Measurements from ENCODE around the gene CPLX1. TPM values are rescaled to one million over a fixed set of nuclear protein-coding genes. Genes with fewer than 3 reads are reported as not detected.
A peak's percentile ranks its signal among the peaks of the same experiment; 100 is the strongest.

The CPLX1 gene
- total RNA-seq, result under 1 TPM in 1 of 2 experiments, not detected in 1; 0.16 TPM

DNA sequence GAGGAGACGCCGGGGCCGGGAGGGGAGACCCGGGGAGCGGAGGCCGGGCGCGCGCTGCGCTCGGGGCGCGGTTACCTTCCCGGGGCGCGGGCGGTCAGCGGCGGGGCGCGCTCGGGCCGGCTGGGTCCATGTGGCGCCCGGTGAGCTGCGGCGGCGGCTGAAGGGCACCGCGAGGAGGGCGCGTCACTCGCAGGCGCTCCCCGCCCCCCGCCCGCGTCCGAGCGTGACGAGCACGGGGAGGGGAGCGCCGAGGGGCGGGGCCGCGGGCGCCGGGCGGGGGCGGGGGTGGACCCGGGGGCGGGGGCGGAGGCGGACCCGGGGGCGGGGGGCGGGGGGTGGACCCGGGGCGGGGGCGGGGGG lies at the start of gene CPLX1:
Gene CPLX1 (minus strand): TSS at position 159 of the 360 bp plus-strand sequence. CDS start 1,607 bp downstream, outside the sequence.
- H3K27ac Mint-ChIP-seq, result no peak within 1 kb of the TSS

DNA sequence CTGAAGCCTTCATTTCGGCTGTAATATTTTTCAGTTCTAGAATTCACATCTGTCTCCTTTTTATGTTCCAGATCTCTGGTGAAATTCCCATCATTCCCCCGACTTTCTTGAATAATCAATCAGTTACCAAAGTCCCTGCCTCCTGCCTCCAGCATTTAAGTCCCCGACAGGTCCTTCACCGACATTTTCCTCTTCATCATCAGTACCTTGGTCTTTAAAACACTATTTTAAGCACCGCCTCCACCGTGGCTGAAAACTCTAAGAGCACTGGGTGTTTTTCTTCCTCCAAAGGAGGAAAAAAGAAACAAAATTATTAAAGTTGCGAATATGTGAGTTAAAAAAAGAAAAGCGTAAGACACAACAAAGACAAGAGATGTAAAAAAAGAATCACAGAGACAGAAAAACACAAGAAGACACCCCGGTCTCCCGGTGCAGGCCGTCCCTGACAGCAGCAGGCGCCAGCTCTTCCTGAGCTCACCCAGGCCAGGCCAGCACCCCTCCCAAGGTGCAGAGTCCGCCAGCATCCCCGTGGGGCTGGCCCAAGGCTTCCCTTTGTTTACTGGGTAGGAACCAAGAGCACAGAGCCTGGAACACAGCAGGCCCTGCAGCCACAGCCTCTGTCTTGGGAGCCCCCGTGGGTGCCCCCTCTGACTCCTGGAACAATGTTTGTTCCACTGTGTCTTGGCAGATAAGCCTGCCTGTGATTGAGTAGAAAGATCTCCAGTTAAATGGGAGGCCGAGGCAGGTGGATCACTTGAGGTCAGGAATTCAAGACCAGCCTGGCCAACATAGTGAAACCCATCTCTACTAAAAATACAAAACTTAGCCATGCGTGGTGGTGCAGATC lies 49.3 kb upstream of the CPLX1 start:
- Mint-ChIP-seq H3K36me3 (peaks cover 18% of the 10 kb centered on the region), H3K4me3 (no peak overlapping the region), H3K27ac (no peak overlapping the region), H3K9me3 (no peaks in the 10 kb centered on the region), H3K27me3 (no peaks in the 10 kb centered on the region), H3K4me1 (peaks cover 16% of the 10 kb centered on the region)
- no peak for DNase-seq

More for the DNA sequence above, at the start of gene CPLX1:
- DNase-seq, result peak; percentile 34
- Mint-ChIP-seq H3K36me3 (no peaks in the 10 kb centered on the region), H3K9me3 (no peaks in the 10 kb centered on the region), H3K4me3 (no peak within 1 kb of the TSS), H3K4me1 (no peaks in the 10 kb centered on the region), H3K27me3 (peaks cover 65% of the 10 kb centered on the region)

DNA sequence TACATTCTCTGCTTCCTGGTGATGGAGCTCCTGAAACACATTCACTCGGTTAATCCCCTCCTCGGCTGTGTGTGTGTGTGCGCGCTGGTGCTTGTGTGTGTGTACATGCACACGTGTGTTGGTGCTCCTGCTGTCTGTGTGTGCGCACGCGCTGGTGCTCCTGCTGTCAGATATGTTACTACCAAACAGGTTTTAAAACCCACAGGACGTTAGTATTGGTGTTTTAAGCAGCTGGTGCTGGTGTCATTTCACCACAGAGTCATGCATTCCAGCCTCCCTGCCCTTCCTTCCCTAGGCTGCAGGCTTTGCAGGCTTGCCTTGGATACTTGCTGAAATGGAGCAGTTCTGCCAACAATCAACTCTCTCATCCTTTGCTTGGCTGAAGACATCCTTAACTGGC lies 48.1 kb upstream of the CPLX1 start:
- Mint-ChIP-seq H3K36me3 (peaks cover 24% of the 10 kb centered on the region), H3K4me3 (no peak overlapping the region), H3K27me3 (no peaks in the 10 kb centered on the region), H3K9me3 (no peaks in the 10 kb centered on the region), H3K4me1 (peaks cover 6% of the 10 kb centered on the region), H3K27ac (no peak overlapping the region)
- no peak for DNase-seq

DNA sequence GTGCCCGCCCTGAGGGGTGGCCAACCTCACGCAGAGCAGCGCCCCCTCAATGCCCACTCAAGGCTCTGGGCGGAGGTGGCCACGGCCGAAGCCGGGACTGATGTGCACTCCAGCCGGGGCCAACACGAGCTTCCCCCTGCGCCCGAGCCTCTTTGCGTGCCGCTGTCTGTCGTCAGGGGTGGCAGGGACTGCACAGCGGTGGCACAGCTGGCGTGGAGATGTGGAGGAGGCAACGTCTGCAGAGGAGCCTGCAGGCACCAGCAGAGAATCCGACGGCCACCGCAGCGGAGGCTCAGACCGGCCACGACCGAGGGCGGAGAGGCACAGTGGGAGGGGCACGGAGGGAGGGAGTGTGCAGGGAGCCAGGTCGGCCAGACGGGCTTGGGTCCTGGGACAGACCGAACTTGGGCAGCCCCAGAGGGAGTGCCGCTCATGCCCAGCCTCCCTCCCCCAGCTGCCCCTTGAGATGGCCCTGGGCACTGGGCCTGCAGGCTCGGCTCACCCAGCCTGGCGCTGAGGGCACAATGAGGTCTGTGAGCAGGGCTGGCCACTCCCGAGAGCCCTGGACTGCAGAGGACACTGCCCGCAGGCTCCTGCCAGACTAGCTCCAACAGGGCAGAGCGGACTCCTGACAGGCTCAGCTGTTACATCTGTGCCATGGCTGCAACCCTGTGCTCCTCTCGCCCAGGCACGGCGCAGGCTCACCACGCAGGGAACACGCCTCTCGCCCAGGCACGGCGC lies 46.5 kb upstream of the CPLX1 start:
- no peaks in the 10 kb centered on the region for H3K4me1 Mint-ChIP-seq
- no peaks in the 10 kb centered on the region for H3K9me3 Mint-ChIP-seq
- no peak for DNase-seq
- no peaks in the 10 kb centered on the region for H3K27me3 Mint-ChIP-seq
- no peak overlapping the region for H3K4me3 Mint-ChIP-seq
- H3K27ac Mint-ChIP-seq, result peak overlapping the region; percentile 42
- peaks cover 20% of the 10 kb centered on the region for H3K36me3 Mint-ChIP-seq

DNA sequence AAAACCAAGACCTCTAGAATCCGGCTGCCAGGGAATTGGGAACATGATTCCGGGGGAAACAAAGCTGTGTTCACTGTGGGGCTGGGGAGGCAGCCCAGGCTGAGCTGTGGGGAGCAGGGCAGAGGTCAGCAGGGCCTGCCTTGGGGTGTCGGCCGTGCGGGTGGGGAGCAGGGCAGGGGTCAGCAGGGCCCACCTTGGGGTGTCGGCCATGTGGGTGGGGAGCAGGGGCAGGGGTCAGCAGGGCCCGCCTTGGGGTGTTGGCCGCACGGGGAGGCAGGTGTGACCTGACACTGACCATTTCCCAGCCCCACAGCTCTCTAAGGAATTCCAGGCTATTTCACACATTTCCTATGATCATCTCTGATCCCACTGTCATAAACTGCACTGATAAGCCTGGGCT lies 45.6 kb upstream of the CPLX1 start:
- Mint-ChIP-seq H3K9me3 (no peaks in the 10 kb centered on the region), H3K27ac (no peak overlapping the region), H3K4me3 (no peak overlapping the region), H3K27me3 (no peaks in the 10 kb centered on the region), H3K4me1 (no peaks in the 10 kb centered on the region), H3K36me3 (peaks cover 16% of the 10 kb centered on the region)
- no peak for DNase-seq

DNA sequence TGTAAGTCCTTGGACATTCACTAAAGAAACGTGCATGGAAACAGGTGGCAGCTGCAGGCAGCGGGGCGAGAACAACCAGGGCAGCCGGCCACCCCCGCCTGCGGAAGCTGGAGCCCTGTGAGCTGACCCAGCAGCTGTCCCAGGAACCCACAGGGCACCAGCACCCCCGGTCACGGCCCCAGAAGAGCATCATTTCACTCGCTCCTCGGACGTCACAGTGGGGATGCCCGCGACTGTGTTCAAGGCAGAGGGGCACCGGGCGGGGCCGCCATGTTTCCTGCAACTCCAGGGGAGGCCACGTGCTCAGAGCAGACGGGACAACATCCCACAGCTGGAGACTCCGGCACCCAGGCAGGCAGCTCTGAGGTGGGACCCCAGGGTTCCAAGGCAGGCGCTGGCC lies 45.0 kb upstream of the CPLX1 start:
- H3K9me3 Mint-ChIP-seq, result no peaks in the 10 kb centered on the region
- H3K27me3 Mint-ChIP-seq, result no peaks in the 10 kb centered on the region
- H3K4me3 Mint-ChIP-seq, result no peak overlapping the region
- DNase-seq, result no peak
- no peaks in the 10 kb centered on the region for H3K4me1 Mint-ChIP-seq
- peaks cover 16% of the 10 kb centered on the region for H3K36me3 Mint-ChIP-seq
- H3K27ac Mint-ChIP-seq, result no peak overlapping the region

DNA sequence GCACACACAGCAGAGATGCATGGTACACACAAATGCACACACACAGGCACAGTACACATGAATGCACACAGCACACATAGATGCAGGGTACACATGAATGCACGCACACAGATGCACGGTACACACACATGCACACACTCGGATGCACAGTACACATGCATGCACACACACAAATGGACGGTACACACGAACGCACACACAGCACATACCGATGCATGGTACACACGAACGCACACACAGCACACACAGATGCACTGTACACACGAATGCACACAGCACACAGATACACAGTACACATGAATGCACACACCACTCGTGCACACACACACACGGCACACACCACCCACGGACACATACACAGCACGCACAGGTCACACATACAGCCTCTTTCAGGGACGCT lies 43.8 kb upstream of the CPLX1 start:
- Mint-ChIP-seq H3K4me3 (no peak overlapping the region), H3K9me3 (no peaks in the 10 kb centered on the region), H3K27ac (no peak overlapping the region), H3K27me3 (no peaks in the 10 kb centered on the region), H3K36me3 (peaks cover 16% of the 10 kb centered on the region), H3K4me1 (no peaks in the 10 kb centered on the region)
- no peak for DNase-seq

DNA sequence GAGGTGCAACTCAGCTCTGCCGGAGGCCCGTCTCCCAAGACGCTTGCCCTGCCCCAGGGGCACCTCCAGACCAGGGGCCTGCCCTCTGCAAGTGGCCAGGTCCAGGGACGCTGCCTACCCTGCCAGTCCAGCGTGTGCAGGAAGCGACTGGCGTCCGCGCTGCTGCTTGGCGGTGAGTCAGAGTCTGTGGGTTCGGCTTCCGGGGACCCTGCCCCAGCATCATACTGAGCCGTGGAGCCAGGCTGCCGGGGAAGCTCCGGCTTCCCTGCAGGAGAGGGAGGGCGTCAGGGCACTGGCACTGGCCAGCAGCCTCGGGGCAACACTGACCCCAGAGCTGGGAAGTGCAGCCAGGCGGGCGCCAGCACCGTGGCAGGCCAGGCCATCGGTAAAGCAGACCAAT lies 42.5 kb upstream of the CPLX1 start:
- Mint-ChIP-seq H3K27ac (no peak overlapping the region), H3K36me3 (peaks cover 16% of the 10 kb centered on the region), H3K4me3 (no peak overlapping the region), H3K27me3 (no peaks in the 10 kb centered on the region), H3K9me3 (no peaks in the 10 kb centered on the region), H3K4me1 (no peaks in the 10 kb centered on the region)
- no peak for DNase-seq

DNA sequence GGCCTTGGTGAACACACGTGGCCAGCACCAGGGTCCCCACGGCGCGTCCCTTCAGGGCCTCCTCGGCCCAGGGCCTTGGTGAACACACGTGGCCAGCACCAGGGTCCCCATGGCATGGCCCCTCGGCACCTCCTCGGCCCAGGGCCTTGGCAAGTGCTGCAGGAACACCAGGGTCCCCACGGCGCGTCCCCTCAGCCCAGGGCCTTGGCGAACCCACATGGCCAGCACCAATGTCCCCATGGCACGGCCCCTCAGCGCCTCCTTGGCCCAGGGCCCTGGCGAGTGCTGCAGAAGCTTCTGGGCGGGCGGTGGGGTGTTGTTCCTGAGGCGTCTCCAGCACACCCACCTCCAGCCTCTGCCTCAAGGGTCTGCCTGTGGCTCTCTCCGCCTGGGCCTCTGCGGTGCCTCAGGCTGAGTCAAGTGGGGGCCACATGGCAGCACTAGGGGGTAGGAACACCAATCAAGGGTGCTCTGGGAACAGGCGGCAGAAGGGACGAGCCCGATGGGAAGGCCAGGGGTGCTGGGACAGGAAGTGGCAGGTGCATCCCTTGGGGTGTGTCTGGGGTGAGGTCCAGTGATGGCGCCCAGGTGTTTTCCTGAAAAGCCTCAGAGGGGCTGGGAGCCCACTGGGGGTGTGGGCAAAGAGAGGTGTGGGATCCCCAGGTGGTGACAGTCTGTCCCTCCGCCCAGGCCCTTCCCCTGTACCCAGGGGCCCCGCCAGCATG lies 41.8 kb upstream of the CPLX1 start:
- no peak for DNase-seq
- Mint-ChIP-seq H3K27ac (no peak overlapping the region), H3K36me3 (peaks cover 16% of the 10 kb centered on the region), H3K27me3 (no peaks in the 10 kb centered on the region), H3K4me3 (no peak overlapping the region), H3K9me3 (no peaks in the 10 kb centered on the region), H3K4me1 (no peaks in the 10 kb centered on the region)

DNA sequence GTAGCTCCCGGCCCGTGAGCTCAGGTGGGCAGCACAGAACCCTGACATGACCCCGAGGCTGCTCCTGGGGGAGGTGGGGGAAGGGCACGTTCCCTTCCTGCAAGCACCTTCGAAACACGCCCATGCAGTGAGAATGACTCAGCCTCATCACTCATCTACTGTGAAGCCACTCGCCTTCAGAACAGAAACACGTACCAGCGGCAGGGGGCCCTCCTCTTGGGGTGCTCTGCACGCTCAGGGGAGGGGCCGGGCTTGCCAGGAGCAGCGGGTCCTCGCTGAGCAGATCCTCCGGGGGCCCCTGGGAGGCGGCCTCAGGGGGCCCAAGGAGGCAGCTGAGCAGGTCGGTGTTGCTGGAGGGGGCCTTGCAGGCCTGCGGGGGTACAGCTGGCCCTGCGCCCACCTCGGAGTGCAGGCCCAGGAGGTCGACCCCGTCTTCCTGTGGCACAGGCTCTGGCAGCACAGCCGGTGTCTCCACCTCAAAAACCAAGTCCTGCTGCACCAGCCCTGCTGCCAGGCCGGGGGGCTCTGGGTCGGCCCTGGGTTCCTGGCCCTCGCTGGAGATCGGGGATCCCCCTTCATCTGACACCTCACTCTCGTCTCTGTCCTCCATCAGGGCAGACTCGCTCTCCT lies 40.9 kb upstream of the CPLX1 start:
- no peak for DNase-seq
- H3K9me3 Mint-ChIP-seq, result no peaks in the 10 kb centered on the region
- H3K27me3 Mint-ChIP-seq, result no peaks in the 10 kb centered on the region
- no peak overlapping the region for H3K27ac Mint-ChIP-seq
- H3K4me3 Mint-ChIP-seq, result no peak overlapping the region
- H3K36me3 Mint-ChIP-seq, result peaks cover 20% of the 10 kb centered on the region
- H3K4me1 Mint-ChIP-seq, result no peaks in the 10 kb centered on the region

DNA sequence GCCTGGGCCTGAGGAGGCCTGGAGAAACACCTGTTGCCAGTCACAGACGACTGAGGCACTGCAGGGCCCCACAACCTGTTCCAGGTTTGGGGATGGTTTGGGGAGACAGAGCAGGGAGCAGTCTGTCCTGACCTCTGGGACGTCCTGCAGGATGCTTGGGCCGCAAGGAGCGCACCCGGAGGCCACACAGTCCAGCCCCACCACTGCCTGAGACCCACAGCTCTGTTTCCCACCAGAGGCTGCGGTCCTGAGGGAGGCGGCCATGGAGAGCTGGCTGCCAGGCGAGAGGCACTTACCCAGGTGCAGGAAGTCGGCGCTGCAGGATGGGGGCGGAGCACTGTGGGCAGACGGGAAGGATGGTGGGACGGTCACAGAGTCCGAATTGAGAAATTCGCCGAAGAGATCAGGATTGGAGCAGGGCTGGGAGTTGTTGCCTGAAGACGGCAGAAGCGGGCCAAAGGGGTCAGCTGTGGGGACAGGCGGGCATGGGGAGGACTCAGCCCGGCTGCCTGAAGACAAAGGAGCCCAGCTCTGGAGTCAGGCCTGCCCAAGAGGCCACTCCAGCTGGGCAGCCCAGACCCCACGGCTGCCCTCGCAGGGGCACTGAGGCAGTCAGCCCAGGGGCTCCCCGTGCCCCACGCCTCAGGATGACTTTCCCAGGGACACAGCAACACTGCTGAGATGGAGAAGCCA lies 40.3 kb upstream of the CPLX1 start:
- no peak for DNase-seq
- no peaks in the 10 kb centered on the region for H3K27me3 Mint-ChIP-seq
- H3K9me3 Mint-ChIP-seq, result no peaks in the 10 kb centered on the region
- no peak overlapping the region for H3K27ac Mint-ChIP-seq
- no peak overlapping the region for H3K4me3 Mint-ChIP-seq
- no peaks in the 10 kb centered on the region for H3K4me1 Mint-ChIP-seq
- H3K36me3 Mint-ChIP-seq, result peaks cover 22% of the 10 kb centered on the region

DNA sequence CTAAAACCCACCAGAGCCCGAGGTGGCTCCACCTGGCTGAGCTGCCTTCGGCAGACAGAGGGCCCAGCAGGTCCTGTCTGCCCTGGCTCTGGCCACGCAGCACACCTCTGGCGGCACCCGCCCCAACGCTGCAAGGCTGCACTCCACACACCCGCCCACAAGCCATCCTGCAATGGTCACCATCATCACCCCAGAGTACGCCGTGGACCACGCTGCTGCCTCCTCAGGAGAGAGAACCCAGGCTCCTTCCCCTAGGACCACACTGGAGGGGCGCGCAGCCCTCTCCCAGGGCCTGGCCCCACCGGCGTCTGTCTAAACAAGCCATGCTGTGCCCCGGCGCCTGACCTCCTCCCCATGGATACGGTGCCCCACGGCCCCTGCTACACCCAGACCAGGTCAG lies 39.6 kb upstream of the CPLX1 start:
- H3K9me3 Mint-ChIP-seq, result no peaks in the 10 kb centered on the region
- DNase-seq, result no peak
- H3K27me3 Mint-ChIP-seq, result no peaks in the 10 kb centered on the region
- H3K4me1 Mint-ChIP-seq, result no peaks in the 10 kb centered on the region
- H3K27ac Mint-ChIP-seq, result no peak overlapping the region
- H3K36me3 Mint-ChIP-seq, result peaks cover 21% of the 10 kb centered on the region
- H3K4me3 Mint-ChIP-seq, result no peak overlapping the region

DNA sequence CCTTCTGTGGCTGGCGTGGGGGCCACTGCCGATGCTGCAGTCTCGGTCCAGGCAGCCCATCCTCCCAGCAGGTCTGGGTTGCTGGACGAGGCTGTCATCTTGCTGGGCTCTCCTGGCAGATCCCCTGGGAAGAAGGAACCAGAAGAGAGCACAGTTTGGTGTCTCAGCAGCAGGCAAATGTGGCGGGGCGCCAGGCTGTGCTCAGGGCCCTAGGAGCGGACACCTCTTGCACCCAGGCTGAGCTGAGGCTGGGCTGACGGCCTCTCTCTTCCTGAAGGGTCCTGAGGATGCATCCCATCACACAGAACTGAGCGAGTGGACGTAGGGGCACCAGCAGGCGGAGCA lies 39.2 kb upstream of the CPLX1 start:
- H3K9me3 Mint-ChIP-seq, result no peaks in the 10 kb centered on the region

DNA sequence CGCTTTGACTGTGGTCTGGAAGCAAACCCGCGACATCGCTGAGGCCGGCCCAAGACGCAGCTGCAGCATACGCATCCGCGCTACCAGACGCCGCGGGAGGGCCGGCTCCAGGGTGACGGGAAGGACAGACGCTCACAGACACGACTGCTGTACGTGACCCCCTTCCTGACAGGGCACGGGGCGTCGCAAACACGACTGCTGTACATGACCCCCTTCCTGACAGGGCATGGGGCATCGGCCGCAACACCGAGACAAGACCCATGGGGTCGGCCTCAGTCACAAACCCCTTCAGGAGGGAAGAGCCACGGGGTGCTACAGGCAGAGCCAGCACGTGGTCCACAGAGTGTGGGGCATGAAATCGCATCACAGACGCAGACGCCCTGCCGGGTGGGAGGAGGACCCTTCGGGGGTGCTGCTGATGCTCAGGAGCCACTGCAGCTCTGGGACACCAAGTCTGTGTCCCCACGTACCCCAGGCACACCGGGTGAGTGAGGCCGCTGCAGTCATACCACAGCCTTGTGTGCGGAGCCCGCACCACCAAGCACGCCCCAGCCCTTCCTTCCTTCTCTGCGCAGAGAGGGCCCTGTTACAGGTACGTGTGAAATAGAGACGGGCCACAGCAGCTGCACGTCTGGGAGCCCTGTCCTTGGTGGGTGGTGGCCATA lies 38.7 kb upstream of the CPLX1 start:
- H3K4me3 Mint-ChIP-seq, result no peak overlapping the region
- H3K27me3 Mint-ChIP-seq, result no peaks in the 10 kb centered on the region
- DNase-seq, result no peak
- no peak overlapping the region for H3K27ac Mint-ChIP-seq
- H3K4me1 Mint-ChIP-seq, result no peaks in the 10 kb centered on the region
- H3K36me3 Mint-ChIP-seq, result peaks cover 13% of the 10 kb centered on the region
- no peaks in the 10 kb centered on the region for H3K9me3 Mint-ChIP-seq

More for the DNA sequence above, 39.2 kb upstream of the CPLX1 start:
- Mint-ChIP-seq H3K27ac (no peak overlapping the region), H3K4me3 (no peak overlapping the region), H3K27me3 (no peaks in the 10 kb centered on the region), H3K36me3 (peaks cover 18% of the 10 kb centered on the region), H3K4me1 (no peaks in the 10 kb centered on the region)
- DNase-seq, result no peak

Measured in activated naive CD8-positive, alpha-beta T cell treated with anti-CD3 and anti-CD28 coated beads for 36 hours (primary cell).